Heart left ventricle (tissue), 16 donors: ENCODE data around the gene HEMK1. TPM values are rescaled to one million over a fixed set of nuclear protein-coding genes. Genes with fewer than 3 reads are reported as not detected.

Experiments
- ATAC-seq, 4 donors: fragments of 200-7000 bp; cut with Tn5 transposase; one replicate each; pipeline ENCODE4 v1.9.1; 2020 to 2022; ENCODE audit warnings: moderate library complexity in 4 of 4, mild to moderate bottlenecking in 3 of 4, moderate number of reproducible peaks in 1 of 4
- DNase-seq, 5 donors: peaks; one replicate each; pipeline ENCODE4 v3.0.0-alpha.2; 2020
- H3K27ac ChIP-seq, 12 donors: fragments of 200-600 bp; sonication (generic) in 4 of 12; one replicate each; pipeline versions ENCODE4 v1.5.0 to v1.8.0; 2016 to 2022; ENCODE audit warnings: mild to moderate bottlenecking in 2 of 12
- H3K27me3 ChIP-seq, 9 donors: fragments of 200-600 bp; sonication (generic) in 2 of 9; one replicate each; pipeline versions ENCODE4 v1.5.1 to v1.8.0; 2016 to 2022; ENCODE audit warnings: mild to moderate bottlenecking in 3 of 9
- H3K36me3 ChIP-seq, 9 donors: fragments of 200-600 bp; sonication (generic) in 2 of 9; one replicate each; pipeline versions ENCODE4 v1.5.0 to v1.8.0; 2018 to 2022; ENCODE audit warnings: mild to moderate bottlenecking in 2 of 9
- H3K4me1 ChIP-seq, 12 donors: fragments of 200-600 bp; sonication (generic) in 4 of 12; one replicate each; pipeline versions ENCODE4 v1.5.0 to v1.8.0; 2016 to 2022; ENCODE audit warnings: mild to moderate bottlenecking in 3 of 12
- H3K4me3 ChIP-seq, 12 donors: fragments of 200-600 bp; sonication (generic) in 4 of 12; one replicate each; pipeline versions ENCODE4 v1.5.0 to v1.8.0; 2017 to 2022; ENCODE audit warnings: mild to moderate bottlenecking in 9 of 12, moderate library complexity in 4 of 12
- H3K9me3 ChIP-seq, 12 donors: fragments of 200-600 bp; sonication (generic) in 4 of 12; one replicate each; pipeline versions ENCODE4 v1.5.0 to v1.8.0; 2016 to 2022; ENCODE audit warnings: mild to moderate bottlenecking in 1 of 12
- CTCF ChIP-seq, 12 donors: fragments of 200-600 bp; sonication (generic) in 4 of 12; IDR thresholded peaks; one replicate each; pipeline versions ENCODE4 v1.5.0 to v1.8.0; 2018 to 2022; ENCODE audit warnings: antibody characterized with exemption in 12 of 12, mild to moderate bottlenecking in 5 of 12
- POLR2A ChIP-seq, 2 donors: fragments of 450-650 bp; IDR thresholded peaks; one replicate each; pipeline ENCODE4 v1.6.1; 2017; ENCODE audit warnings: antibody characterized with exemption in 2 of 2, mild to moderate bottlenecking in 2 of 2, moderate library complexity in 2 of 2
- WGBS, 4 donors: extraction: QIAGEN DNeasy Blood & Tissue Kit in 2 of 4; methylation state at CpG; one replicate each; pipeline versions ENCODE4 v1.1.5 to v1.1.7; 2013 to 2018; 5-methylcytosine and 5-hydroxymethylcytosine counted together
- intact Hi-C, 10 donors: fragments of 100-400 bp; cut with DNase I; formaldehyde crosslinking; loops; one replicate each; pipeline versions ENCODE4 v1.11.1 to v1.14.2; 2022
- polyA plus RNA-seq, 2 donors: library from polyadenylated mRNA; stranded (reverse); fragments of 200-250 nt; gene quantifications; one replicate each; pipeline ENCODE4 v1.2.3, GENCODE V29; 2013
- total RNA-seq, 9 donors: library from RNA; depleted of rRNA in 2 of 9; stranded (reverse); fragments of >200 nt in 2 of 9; fragmentation: NEBNext Ultra II Directional in 3 of 9; extraction: Animal tissue kit (Norgen Biotek cat#: 25700) in 3 of 9; gene quantifications; one replicate each; pipeline versions ENCODE4 v1.1.0 to v1.2.4, GENCODE V29; 2016 to 2023
- donor health status: ischemic (EF 13 %, LVEDD 7.1; RV severe dilation, severe dysfunction).
- donor health status: healthy with polysubstance abuse.
- donor health status: DM: no; HTN: yes; CAD: no.
- donor health status: DM: no; HTN: no; CAD: no.
- donor health status: ischemic (EF 25% LVEDD 6.9; RV normal size, moderate dysfunction).
- donor health status: ischemic (EF 25% LVEDD 5.7; RV mildly dilated, moderate dysfunction).
- donor health status: healthy.
- donor health status: DM: yes; HTN: yes; CAD: no.
- donor health status: ischemic (EF 35%, LVEDD 5.7; RV mildly dilated, moderate dysfunction).
- donor health status: nonischemic (EF 11% LVEDD 7.7; RV severe dilation, severe dysfunction).
- donor health status: DM: yes; HTN: yes; CAD: no.
- donor health status: PGD.
- donor health status: ischemic (EF 29% LVEDD 5.4; RV normal size, mild dysfunction).
- donor health status: nonischemic (EF 23%, LVEDD 6.1; RV moderate dilation, normal function).

The HEMK1 gene
- total and polyA plus RNA-seq, 11 donors: 7.8 to 19.7 (median 13.8) TPM

- no peak for DNase-seq
- no peak for ATAC-seq
- WGBS, 4 donors: 82 to 92% (median 88%) methylated on average over 8 of the region's 8 CpGs
- intact Hi-C loops: loop anchor here in 6 of 10 donors (5.0 to 10.0 kb wide), 4 partner anchors 81 to 813 kb away; partner anchors contain the start of gene MANF (in 5 of the 6)
- Histone ChIP-seq H3K9me3 (no peaks in the 10 kb centered on the region), H3K4me1 (peaks cover 0 to 67% (median 21%) of the 10 kb centered on the region in 12 donors), H3K27me3 (no peaks in the 10 kb centered on the region), H3K27ac (peak overlapping the region in 1 of 12 donors; percentile 81), H3K4me3 (no peak overlapping the region), H3K36me3 (peaks cover 0 to 61% (median 8%) of the 10 kb centered on the region in 9 donors)
- TF ChIP-seq POLR2A (IDR thresholded peaks at IDR 0.05) (no peak), CTCF (IDR thresholded peaks at IDR 0.05) (no peak)
Observed at GRCh38 chr3:50573566-50574443, 4.5 kb downstream of the HEMK1 start.

GRCh38 chr3:50574444-50574831, 5.1 kb downstream of the HEMK1 start:
- Histone ChIP-seq H3K27me3 (no peaks in the 10 kb centered on the region), H3K36me3 (peaks cover 0 to 61% (median 8%) of the 10 kb centered on the region in 9 donors), H3K27ac (peak overlapping the region in 1 of 12 donors; percentile 81), H3K4me3 (no peak overlapping the region), H3K4me1 (peaks cover 0 to 67% (median 20%) of the 10 kb centered on the region in 12 donors), H3K9me3 (no peaks in the 10 kb centered on the region)
- TF ChIP-seq CTCF (IDR thresholded peaks at IDR 0.05): no peak
- TF ChIP-seq POLR2A (IDR thresholded peaks at IDR 0.05): no peak
- ATAC-seq (no peak), DNase-seq (no peak)
- WGBS, 4 donors: 80 to 100% (median 89%) methylated on average over 1 of the region's 1 CpG
- intact Hi-C loops: loop anchor here in 6 of 10 donors (5.0 to 10.0 kb wide), 4 partner anchors 80 to 813 kb away; partner anchors contain the start of gene MANF (in 5 of the 6)

GRCh38 chr3:50575372-50575771, 6.0 kb downstream of the HEMK1 start:
- H3K4me3 ChIP-seq: no peak overlapping the region
- peak overlapping the region in 1 of 12 donors; percentile 64 for H3K27ac ChIP-seq
- ATAC-seq (no peak), DNase-seq (no peak)
- TF ChIP-seq CTCF (IDR thresholded peaks at IDR 0.05) (no peak), POLR2A (IDR thresholded peaks at IDR 0.05) (no peak)
- no peaks in the 10 kb centered on the region for H3K27me3 ChIP-seq
- no peaks in the 10 kb centered on the region for H3K9me3 ChIP-seq
- intact Hi-C loops: loop anchor here in 3 of 10 donors (10.0 kb wide), 2 partner anchors 79 to 809 kb away; partner anchors contain the start of gene MANF (in 2 of the 3)
- H3K4me1 ChIP-seq: peaks cover 0 to 60% (median 14%) of the 10 kb centered on the region in 12 donors
- peaks cover 0 to 61% (median 8%) of the 10 kb centered on the region in 9 donors for H3K36me3 ChIP-seq
- 90 to 94% (median 93%) methylated on average over 6 of the region's 6 CpGs for whole genome bisulfite sequencing, 4 donors

- Histone ChIP-seq H3K4me3 (no peak overlapping the region), H3K4me1 (peaks cover 0 to 48% (median 17%) of the 10 kb centered on the region in 12 donors), H3K27ac (no peak overlapping the region), H3K27me3 (no peaks in the 10 kb centered on the region), H3K9me3 (no peaks in the 10 kb centered on the region), H3K36me3 (peaks cover 0 to 72% (median 8%) of the 10 kb centered on the region in 9 donors)
- WGBS, 4 donors: 94 to 100% (median 98%) methylated on average over 2 of the region's 2 CpGs
- intact Hi-C loops: loop anchor here in 3 of 10 donors (10.0 kb wide), 2 partner anchors 77 to 807 kb away; partner anchors contain the start of gene MANF (in 2 of the 3)
- DNase-seq (no peak), ATAC-seq (no peak)
- no peak for TF ChIP-seq POLR2A (IDR thresholded peaks at IDR 0.05)
- no peak for TF ChIP-seq CTCF (IDR thresholded peaks at IDR 0.05)
Observed at GRCh38 chr3:50577348-50577747, 8.0 kb downstream of the HEMK1 start.
